GM21381 (cell line): ENCODE measurements around the gene TUSC2.

ENCODE experiments used
- ATAC-seq: cut with Tn5 transposase; IDR thresholded peaks from one replicate; pipeline ENCODE4 v1.9.1; 2021; ENCODE audit warnings: mild to moderate bottlenecking, moderate library complexity; ENCODE audit not compliant: unreplicated experiment

Gene TUSC2

GRCh38 chr3:50337175-50337861 is 9.3 kb upstream of the TUSC2 start:
- ATAC-seq = peak; percentile 77

GRCh38 chr3:50336452-50337174 is 8.6 kb upstream of the TUSC2 start:
- peak; percentile 27 for ATAC-seq

GRCh38 chr3:50334339-50335075 is 6.5 kb upstream of the TUSC2 start:
- no peak for ATAC-seq

DNA sequence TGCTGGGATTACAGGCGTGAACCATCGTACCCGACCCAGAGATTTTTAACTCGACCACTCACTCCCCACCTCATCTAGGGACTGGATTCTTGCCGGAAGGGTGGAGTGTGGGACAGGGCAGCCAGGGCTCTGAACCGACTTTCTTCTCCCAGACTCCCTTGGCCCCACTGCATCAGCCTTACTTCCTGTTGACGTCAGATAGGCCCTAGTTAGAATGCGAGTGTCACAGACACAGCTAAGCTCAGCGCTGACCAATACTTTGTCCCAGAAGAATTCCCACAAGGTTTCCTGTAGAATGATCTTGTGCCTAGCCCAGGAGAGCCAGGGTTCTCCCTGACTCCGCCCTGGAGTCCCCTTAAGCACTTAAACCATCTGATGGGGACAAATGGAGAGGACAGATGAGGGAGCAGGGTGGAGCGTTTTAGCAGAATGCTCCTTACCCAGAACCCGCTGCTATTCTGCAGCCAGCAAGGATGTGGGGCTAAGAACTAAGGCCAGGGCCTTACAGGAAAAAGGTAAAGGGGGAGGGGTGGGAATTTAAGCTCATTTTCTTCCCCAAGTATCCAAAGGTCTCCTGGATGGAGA is 5.8 kb upstream of the TUSC2 start:
- ATAC-seq = no peak

GRCh38 chr3:50331364-50331907 is 3.4 kb upstream of the TUSC2 start:
- no peak for ATAC-seq

DNA sequence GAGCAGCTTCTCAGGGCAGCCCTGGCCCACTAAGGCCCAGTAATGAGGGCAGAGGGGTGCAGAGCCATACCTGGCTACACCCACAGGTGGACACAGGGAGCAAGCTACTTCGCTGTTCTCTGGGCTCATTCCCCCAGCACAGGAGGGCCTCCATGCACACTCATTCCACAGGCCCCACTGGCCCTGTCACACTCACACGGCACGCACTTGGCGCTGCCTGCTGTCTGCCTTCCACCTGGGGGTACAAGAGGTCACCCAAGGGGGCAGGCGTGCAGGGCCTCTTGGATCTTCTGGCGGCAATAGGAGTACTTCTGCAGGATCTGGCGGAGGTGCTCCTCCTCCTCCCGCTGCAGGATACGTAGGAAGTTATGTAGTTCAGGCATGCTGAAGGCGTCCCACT is 2.3 kb upstream of the TUSC2 start:
- ATAC-seq = no peak

- ATAC-seq = no peak
Observed at GRCh38 chr3:50327129-50327528, 894 bp downstream of the TUSC2 start.

- ATAC-seq = no peak
Observed at GRCh38 chr3:50326182-50326541, 1.9 kb downstream of the TUSC2 start.

DNA sequence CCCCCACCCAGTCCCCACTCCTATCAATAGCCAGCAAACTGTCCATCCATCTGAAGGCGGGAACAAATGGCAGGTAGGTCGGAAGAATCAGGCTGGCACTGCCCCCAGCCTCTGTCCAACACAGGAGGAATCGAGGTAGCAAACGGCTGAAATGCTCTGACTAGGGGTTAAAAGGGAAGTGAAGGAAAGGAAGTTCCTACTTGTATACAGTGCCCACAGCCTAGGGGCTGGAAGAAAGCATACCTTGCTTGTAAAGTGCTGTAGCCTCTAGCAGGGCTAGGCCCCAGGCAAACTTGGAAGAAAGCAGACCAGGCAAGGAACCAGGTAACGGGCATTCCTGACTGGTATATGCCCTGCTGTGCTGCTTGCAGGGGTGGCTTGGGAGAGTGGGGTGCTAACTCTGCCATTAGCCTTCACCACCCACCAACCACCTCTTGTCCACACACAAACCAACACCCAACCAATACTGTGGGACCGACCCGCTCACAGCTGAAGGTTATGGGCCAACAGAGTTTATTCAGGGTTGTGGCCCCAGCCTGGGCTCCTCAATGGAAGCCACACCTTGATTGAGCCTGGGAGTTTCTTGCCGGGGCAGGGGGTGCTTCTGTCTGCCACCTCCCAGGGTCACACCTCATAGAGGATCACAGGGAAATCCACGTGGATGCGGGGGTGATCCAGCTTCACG is 2.4 kb downstream of the TUSC2 start:
- no peak for ATAC-seq

DNA sequence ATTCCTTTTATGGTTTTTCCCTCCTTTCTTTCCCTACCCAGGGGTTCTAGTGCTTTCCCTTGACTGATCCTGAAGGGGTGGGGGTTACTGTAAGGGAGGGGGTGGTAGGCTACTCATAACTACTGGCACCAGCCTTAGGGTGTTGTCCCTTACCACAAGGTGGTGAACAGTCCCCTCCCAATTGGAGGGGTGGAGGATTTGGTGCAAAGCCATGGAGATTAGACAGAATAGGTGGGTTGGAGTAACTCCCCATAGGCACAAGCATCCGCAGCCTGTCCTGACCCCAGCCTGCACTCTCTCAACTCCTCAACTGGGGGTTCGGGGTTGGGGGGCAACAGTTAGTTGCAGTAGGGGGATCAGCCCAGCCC is 2.9 kb downstream of the TUSC2 start:
- ATAC-seq = no peak

DNA sequence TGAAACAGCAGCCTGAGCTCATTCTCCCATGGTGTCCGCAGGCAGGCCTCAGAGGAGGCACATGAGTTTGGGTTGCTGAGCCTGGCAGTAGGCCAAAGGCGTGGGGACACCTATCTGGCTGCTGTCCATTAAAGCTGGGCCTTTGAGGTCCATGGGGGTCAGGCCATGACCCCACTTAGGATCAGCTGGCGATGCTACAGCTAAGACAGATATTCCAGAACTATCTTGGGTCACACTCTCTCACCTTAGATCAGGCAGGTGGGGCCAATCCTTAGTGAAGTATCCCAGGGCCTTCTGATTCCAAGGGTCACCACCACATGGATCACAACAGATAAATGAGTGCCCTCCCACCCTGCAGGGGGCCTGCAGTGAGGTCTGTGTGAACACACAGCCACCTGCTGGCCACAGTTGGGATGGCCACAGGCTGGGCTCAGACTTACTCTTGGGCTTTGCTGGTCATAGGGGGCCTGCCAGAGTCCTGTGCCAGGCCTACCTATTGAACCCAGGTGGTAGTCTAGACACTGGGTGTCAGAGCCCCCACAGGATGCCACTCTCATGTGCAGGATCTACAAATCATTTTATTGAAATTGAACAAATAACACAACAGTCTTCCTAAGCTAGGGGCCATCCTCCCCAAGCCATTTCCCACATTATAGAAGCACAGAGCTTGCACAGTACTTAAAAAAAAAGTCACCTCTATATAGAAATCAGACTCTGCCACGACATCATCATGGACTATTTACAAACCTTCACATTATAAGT is 3.5 kb downstream of the TUSC2 start:
- ATAC-seq = no peak

DNA sequence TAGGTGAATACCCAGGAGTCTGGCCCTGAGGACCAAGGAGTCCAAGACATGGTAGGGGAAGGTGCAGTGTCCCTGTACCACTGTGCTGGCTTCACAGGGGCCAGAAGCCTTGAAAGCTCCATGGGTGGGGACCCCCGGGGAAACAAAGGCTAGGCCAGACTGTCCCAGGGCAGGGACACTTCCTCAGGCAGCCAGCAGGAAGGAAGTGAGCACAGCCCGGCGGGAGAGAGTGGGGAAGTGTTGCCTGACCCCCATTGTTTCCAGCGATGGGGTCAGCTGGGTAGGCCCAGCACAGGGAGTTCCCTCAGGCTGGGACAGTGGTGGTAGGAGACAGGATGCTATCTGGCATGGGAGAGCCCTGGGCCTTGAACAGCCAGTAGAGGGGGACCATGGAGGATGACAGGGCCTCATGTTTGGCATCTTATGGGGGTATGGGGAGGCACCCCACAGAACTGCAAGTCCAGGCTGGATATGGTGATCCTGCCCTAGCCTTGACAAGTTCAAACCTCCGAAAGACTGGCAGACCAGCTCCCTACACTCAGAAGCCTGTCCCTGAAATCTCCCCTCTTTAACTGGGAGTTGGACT is 4.3 kb downstream of the TUSC2 start:
- ATAC-seq = no peak

DNA sequence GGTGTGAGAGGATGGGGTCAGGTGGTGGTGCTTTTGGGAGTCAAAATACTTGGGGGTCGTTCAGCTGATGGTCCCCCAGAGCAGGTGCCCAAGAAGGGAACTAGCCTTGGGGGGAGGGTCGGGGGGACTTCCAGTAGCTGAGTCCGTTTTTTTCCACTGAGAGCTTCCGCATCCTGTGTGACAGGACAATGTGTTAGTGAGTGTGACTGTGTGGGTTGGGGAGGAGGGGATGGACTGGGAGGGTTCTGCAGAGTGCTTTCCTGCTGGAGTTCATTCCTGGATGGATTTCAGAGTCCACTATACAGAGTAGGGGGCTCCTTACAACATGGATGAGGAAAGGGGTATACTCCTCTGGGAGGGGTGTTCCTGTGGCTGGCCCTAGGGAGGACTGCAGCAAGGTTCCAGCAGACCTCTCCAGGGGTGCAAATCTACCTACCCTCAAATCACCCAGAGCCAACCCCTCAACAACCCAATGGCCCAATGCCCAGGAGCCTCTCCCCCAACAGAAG is 4.9 kb downstream of the TUSC2 start:
- no peak for ATAC-seq

DNA sequence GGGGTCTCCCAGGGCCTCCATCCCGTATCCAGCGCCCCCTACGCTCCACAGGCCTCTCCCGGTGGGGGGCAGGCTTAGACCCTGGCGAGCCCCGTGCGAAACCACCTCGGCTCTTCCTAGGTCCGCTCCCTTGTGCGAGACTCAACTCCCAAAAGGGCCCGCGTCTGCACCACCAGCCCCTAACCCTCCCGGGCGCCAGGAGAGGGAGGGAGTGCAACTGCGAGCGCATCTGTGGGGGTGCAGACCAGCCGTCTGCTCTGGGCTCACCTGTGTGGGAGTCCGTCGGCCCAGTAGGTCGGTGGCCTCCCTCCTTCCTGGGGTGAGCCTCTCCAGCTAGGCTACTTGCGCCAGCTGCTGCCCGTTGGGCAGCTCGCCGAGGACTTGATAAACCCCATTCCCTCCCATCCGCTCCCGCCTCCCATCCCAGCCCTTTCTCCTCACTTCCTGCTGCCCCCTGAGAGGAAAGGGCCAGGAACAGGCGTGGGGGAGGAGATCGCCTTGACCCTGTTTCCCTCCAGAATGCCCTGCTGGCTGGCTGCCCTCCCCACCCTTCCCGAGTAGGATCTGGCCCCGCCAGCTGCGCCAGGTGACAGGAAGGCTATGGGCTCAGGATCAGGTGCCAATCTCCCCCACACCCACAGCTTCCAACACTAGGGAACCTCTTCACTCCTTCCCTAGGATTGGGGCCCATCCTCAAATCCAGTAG is 5.5 kb downstream of the TUSC2 start, which contains the start of gene HYAL2:
TSS of gene HYAL2 (minus strand) at position 360 of the 706 bp plus-strand sequence. CDS start 2,256 bp downstream, outside the sequence.
- ATAC-seq = no peak

DNA sequence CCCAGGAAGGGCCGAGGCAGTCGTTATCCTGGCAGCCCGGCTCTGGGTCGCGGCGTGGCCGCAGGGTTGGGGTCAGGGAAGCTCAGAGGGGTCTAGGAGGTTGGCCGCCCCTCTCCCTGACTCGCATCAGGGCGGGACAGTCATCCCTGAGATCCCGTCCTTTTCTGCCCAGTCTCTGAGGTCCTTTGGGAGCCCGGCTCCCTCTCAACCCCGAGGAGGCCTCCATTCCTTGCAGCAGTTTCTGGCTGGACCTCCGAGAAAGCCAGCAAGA is 6.0 kb downstream of the TUSC2 start:
- ATAC-seq = no peak

DNA sequence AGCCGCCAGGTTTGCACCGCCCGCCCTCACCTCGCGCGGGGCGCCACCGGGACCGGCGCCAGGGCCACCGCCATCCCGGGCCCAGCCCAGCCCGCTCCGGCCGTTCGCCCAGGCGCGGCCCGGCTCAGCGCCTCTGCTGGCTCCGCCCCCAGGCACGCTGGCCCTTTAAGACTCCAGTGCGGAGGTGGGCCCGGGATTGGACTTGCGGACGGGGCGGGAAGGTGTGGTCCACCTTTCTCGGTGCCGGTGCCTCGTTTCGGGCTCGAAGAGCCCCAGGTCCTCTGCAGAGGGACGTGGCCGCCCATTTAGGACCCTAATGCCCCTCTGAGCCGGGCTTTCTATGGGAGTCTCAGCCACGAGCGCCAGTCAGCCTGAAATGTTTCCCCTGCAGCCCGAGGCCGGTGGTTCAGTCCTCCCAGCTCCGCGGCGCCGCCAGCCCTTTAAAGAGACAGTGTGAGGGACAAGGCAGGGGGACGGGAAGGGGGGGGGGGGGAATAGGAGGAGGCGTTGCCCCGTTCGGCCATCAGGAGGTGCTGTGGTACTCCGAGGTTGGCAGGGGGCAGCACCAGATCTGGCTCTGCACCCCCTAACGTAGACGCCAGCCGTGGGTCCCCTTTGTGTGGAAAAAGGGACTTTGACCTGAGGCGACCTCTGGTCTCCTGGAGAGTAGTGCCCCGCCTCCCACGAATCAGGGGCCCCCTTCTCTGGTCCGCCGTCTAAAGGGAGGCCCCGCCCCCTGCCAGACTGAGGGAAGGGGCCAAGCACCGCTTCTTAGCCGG is 6.5 kb downstream of the TUSC2 start:
- ATAC-seq = peak; percentile 75

- peak; percentile 46 for ATAC-seq
Observed at GRCh38 chr3:50320853-50321335, 7.1 kb downstream of the TUSC2 start.
